Osteocyte (in vitro differentiated cells): ENCODE data around the gene CLMN. TPM values are rescaled to one million over a fixed set of nuclear protein-coding genes. Genes with fewer than 3 reads are reported as not detected.

Experiments
- DNase-seq: peaks from one replicate; pipeline ENCODE4 v3.0.0; 2021; ENCODE audit warnings: mixed read lengths; ENCODE audit not compliant: unreplicated experiment; ENCODE audit errors: extremely low spot score
- H3K27ac Mint-ChIP-seq: one replicate; pipeline ENCODE4 v1.8.0; 2021; ENCODE audit warnings: mild to moderate bottlenecking, mixed read lengths; ENCODE audit not compliant: unreplicated experiment
- H3K27me3 Mint-ChIP-seq: one replicate; pipeline ENCODE4 v1.8.0; 2021; ENCODE audit warnings: mixed read lengths; ENCODE audit not compliant: unreplicated experiment
- H3K36me3 Mint-ChIP-seq: one replicate; pipeline ENCODE4 v1.8.0; 2021; ENCODE audit warnings: mixed read lengths; ENCODE audit not compliant: unreplicated experiment
- H3K4me1 Mint-ChIP-seq: one replicate; pipeline ENCODE4 v1.8.0; 2021; ENCODE audit warnings: mixed read lengths; ENCODE audit not compliant: unreplicated experiment
- H3K4me3 Mint-ChIP-seq: one replicate; pipeline ENCODE4 v1.8.0; 2021; ENCODE audit warnings: mild to moderate bottlenecking, moderate library complexity, mixed read lengths; ENCODE audit not compliant: unreplicated experiment
- H3K9me3 Mint-ChIP-seq: one replicate; pipeline ENCODE4 v1.8.0; 2021; ENCODE audit warnings: mixed read lengths; ENCODE audit not compliant: unreplicated experiment
- CTCF ChIP-seq: fragments of 200-600 bp; sonication (generic); IDR thresholded peaks from 2 replicates; pipeline ENCODE4 v1.5.0; 2021; ENCODE audit warnings: antibody characterized with exemption, mild to moderate bottlenecking, moderate library complexity
- total RNA-seq: library from RNA; stranded (reverse); gene quantifications from 2 replicates; pipeline ENCODE4 v1.2.1, GENCODE V29; 2021

Gene CLMN
- total RNA-seq, 1 donor from 2014 or later, result 5.4 TPM

- Mint-ChIP-seq H3K4me1 (no peaks in the 10 kb centered on the region), H3K36me3 (no peaks in the 10 kb centered on the region), H3K4me3 (no peak overlapping the region), H3K27me3 (peaks cover 26% of the 10 kb centered on the region), H3K27ac (no peak overlapping the region), H3K9me3 (no peaks in the 10 kb centered on the region)
- no peak for TF ChIP-seq CTCF
- DNase-seq, result no peak
These were observed 9.2 kb upstream of the CLMN start for GRCh38 chr14:95328729-95329503.

- no peak for DNase-seq
- H3K4me3 Mint-ChIP-seq, result no peak overlapping the region
- H3K27ac Mint-ChIP-seq, result no peak overlapping the region
- H3K9me3 Mint-ChIP-seq, result no peaks in the 10 kb centered on the region
- no peaks in the 10 kb centered on the region for H3K36me3 Mint-ChIP-seq
- peaks cover 21% of the 10 kb centered on the region for H3K27me3 Mint-ChIP-seq
- peaks cover 3% of the 10 kb centered on the region for H3K4me1 Mint-ChIP-seq
- no peak for TF ChIP-seq CTCF
These were observed 8.1 kb upstream of the CLMN start for GRCh38 chr14:95327558-95328374.

GRCh38 chr14:95326987-95327386, 7.3 kb upstream of the CLMN start:
- Mint-ChIP-seq H3K27me3 (peaks cover 19% of the 10 kb centered on the region), H3K27ac (no peak overlapping the region), H3K9me3 (no peaks in the 10 kb centered on the region), H3K4me1 (peaks cover 11% of the 10 kb centered on the region), H3K36me3 (no peaks in the 10 kb centered on the region), H3K4me3 (no peak overlapping the region)
- DNase-seq, result no peak
- TF ChIP-seq CTCF, result no peak

- H3K9me3 Mint-ChIP-seq, result no peaks in the 10 kb centered on the region
These were observed 4.2 kb upstream of the CLMN start for GRCh38 chr14:95323917-95324316.

More at GRCh38 chr14:95323917-95324316, 4.2 kb upstream of the CLMN start:
- Mint-ChIP-seq H3K4me3 (no peak overlapping the region), H3K27me3 (peaks cover 18% of the 10 kb centered on the region), H3K4me1 (peaks cover 31% of the 10 kb centered on the region), H3K27ac (no peak overlapping the region), H3K36me3 (no peaks in the 10 kb centered on the region)
- no peak for DNase-seq
- no peak for TF ChIP-seq CTCF
